ENCODE results near the gene ELAVL2.
A peak's percentile ranks its signal among the peaks of the same experiment; 100 is the strongest.

Gene ELAVL2

GRCh38 chr9:23826120-23826629 is at the start of gene ELAVL2:
Gene ELAVL2 (minus strand): TSS chr9:23826240. CDS start chr9:23762234, 64,006 bp downstream.
- peak; percentile 98 for DNase-seq

GRCh38 chr9:23858234-23858633 is 32.2 kb upstream of the ELAVL2 start:
- no peak for DNase-seq

- no peak for DNase-seq
These were observed 30.0 kb upstream of the ELAVL2 start for GRCh38 chr9:23855873-23856604.

- peak; percentile 5 for DNase-seq
These were observed 24.9 kb upstream of the ELAVL2 start for GRCh38 chr9:23850690-23851629.

GRCh38 chr9:23850242-23850689 is 24.2 kb upstream of the ELAVL2 start:
- peak; percentile 24 for DNase-seq

GRCh38 chr9:23849379-23850035 is 23.5 kb upstream of the ELAVL2 start:
- no peak for DNase-seq

- no peak for DNase-seq
These were observed 16.6 kb upstream of the ELAVL2 start for GRCh38 chr9:23842565-23843129.

GRCh38 chr9:23841304-23841703 is 15.3 kb upstream of the ELAVL2 start:
- DNase-seq = no peak

GRCh38 chr9:23837038-23837437 is 11.0 kb upstream of the ELAVL2 start:
- no peak for DNase-seq

- DNase-seq = no peak
These were observed 5.1 kb upstream of the ELAVL2 start for GRCh38 chr9:23830929-23831730.

GRCh38 chr9:23830476-23830805 is 4.4 kb upstream of the ELAVL2 start:
- no peak for DNase-seq

- no peak for DNase-seq
These were observed 3.8 kb upstream of the ELAVL2 start for GRCh38 chr9:23829580-23830475.

GRCh38 chr9:23825700-23826099 is 340 bp downstream of the ELAVL2 start:
- DNase-seq = no peak

- peak; percentile 38 for DNase-seq
These were observed 1.0 kb downstream of the ELAVL2 start for GRCh38 chr9:23824830-23825591.

- peak; percentile 13 for DNase-seq
These were observed 1.8 kb downstream of the ELAVL2 start for GRCh38 chr9:23823986-23824829.

GRCh38 chr9:23823269-23823668 is 2.8 kb downstream of the ELAVL2 start:
- DNase-seq = no peak

GRCh38 chr9:23822261-23823169 is 3.5 kb downstream of the ELAVL2 start:
- peak; percentile 6 for DNase-seq
